Mucosa of descending colon (tissue), 3 donors: ENCODE measurements around the gene FAM110C. TPM values are rescaled to one million over a fixed set of nuclear protein-coding genes. Genes with fewer than 3 reads are reported as not detected.
"Not testable (repeated sequence)": the region's sequence is repeated elsewhere in the genome, so short reads cannot be mapped to it uniquely, and the experiment has no call there.

Source experiments
- ATAC-seq: fragments of 200-7000 bp; cut with Tn5 transposase; one replicate; pipeline ENCODE4 v1.9.1; 2020; ENCODE audit warnings: mild to moderate bottlenecking, moderate library complexity
- DNase-seq, 3 donors: peaks; one replicate each; pipeline ENCODE4 v3.0.0-alpha.2; 2020
- H3K36me3 ChIP-seq: fragments of 200-600 bp; one replicate; pipeline ENCODE4 v1.8.0; 2021; ENCODE audit warnings: low read depth, mild to moderate bottlenecking
- H3K4me1 ChIP-seq: fragments of 200-600 bp; one replicate; pipeline ENCODE4 v1.8.0; 2021; ENCODE audit warnings: low read depth, mild to moderate bottlenecking
- H3K4me3 ChIP-seq: fragments of 200-600 bp; one replicate; pipeline ENCODE4 v1.8.0; 2021; ENCODE audit warnings: mild to moderate bottlenecking
- H3K9me3 ChIP-seq: fragments of 200-600 bp; one replicate; pipeline ENCODE4 v1.8.0; 2021; ENCODE audit warnings: mild to moderate bottlenecking
- intact Hi-C, 2 donors: fragments of 100-400 bp; cut with DNase I in 1 of 2; cut with micrococcal nuclease in 1 of 2; formaldehyde crosslinking; loops; one replicate each; pipeline versions ENCODE4 v1.11.0 to v1.11.1; 2022; cut with DNase I, micrococcal nuclease
- total RNA-seq, 3 donors: library from RNA; stranded (reverse); fragmentation: NEBNext Ultra II Directional in 2 of 3; extraction: Animal tissue kit (Norgen Biotek cat#: 25700) in 2 of 3; gene quantifications; one replicate each; pipeline versions ENCODE4 v1.2.1 to v1.2.4, GENCODE V29; 2021 to 2023
- TF ChIP-seq, protein P1 (sequence below): fragments of 200-600 bp; IDR thresholded peaks from one replicate; pipeline ENCODE4 v1.8.0; 2022; ENCODE audit warnings: antibody characterized with exemption, mild to moderate bottlenecking
- donor health status: DM: no; HTN: no; CAD: no; lungs with moderate emphysema.
- donor health status: DM: no; HTN: no; CAD: no.
- donor health status: DM: no; HTN: yes; CAD: no.

The FAM110C gene
- total RNA-seq, 3 donors from 2014 or later, result 14.2 to 33.6 (median 28.9) TPM

DNA sequence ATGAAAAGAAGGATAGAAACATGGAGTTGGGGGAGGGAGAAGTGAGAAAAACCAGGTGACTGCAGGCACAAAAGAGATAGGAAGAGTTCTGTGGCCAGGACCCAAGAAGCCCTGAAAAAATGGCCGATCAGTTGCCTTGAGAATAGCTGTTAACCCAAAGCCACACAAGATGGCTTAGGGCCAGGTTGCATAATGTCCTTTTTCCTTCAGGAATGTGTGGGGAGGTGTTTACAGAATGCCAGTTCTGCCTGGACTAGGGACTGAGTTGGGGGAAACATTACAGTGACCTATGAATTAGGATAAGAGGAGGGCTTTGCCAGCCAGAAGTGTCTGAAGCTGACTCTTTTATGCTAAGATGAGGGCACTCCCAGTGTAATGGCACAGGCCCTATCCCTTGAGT, 17.1 kb downstream of the FAM110C start:
- ATAC-seq (peak; percentile 48), DNase-seq (peak in 1 of 3 donors; percentile 49)
- TF ChIP-seq, protein P1, sequence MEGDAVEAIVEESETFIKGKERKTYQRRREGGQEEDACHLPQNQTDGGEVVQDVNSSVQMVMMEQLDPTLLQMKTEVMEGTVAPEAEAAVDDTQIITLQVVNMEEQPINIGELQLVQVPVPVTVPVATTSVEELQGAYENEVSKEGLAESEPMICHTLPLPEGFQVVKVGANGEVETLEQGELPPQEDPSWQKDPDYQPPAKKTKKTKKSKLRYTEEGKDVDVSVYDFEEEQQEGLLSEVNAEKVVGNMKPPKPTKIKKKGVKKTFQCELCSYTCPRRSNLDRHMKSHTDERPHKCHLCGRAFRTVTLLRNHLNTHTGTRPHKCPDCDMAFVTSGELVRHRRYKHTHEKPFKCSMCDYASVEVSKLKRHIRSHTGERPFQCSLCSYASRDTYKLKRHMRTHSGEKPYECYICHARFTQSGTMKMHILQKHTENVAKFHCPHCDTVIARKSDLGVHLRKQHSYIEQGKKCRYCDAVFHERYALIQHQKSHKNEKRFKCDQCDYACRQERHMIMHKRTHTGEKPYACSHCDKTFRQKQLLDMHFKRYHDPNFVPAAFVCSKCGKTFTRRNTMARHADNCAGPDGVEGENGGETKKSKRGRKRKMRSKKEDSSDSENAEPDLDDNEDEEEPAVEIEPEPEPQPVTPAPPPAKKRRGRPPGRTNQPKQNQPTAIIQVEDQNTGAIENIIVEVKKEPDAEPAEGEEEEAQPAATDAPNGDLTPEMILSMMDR, result no peak
- Histone ChIP-seq H3K4me1 (peaks cover 25% of the 10 kb centered on the region), H3K4me3 (no peak overlapping the region), H3K9me3 (no peaks in the 10 kb centered on the region), H3K36me3 (no peaks in the 10 kb centered on the region)
- intact Hi-C loops, result no loop called here

DNA sequence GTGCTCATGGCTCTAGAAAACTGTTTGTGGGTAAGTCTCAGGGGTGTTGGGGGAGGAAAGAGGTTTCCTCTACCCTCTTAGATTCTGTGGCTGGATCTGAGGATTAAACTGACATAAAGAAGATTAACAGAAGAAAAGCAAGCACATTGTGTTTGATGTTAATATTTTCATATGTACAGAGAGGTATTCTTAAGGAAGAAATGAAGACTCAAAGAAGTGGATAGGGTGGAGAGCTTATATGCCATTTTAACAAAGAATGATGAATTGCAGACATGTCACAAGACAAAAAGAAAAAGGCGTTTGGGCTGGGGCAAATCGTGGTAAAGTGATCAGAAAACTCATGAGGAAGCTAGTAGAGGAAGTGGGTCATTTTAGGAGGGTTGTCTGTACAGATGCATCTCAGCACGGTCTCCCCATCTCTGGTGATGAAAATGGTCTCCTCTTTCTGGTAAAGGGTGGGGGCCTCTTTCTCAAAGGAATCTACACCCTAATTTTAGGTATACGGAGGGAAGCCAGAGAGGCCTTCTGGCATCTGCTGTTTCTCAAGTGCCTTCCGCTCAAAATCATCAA, 17.8 kb downstream of the FAM110C start:
- Histone ChIP-seq H3K9me3 (no peaks in the 10 kb centered on the region), H3K4me1 (peaks cover 23% of the 10 kb centered on the region), H3K36me3 (no peaks in the 10 kb centered on the region), H3K4me3 (no peak overlapping the region)
- intact Hi-C loops, result no loop called here
- ATAC-seq, result no peak
- DNase-seq, result no peak
- TF ChIP-seq, protein P1, result no peak

DNA sequence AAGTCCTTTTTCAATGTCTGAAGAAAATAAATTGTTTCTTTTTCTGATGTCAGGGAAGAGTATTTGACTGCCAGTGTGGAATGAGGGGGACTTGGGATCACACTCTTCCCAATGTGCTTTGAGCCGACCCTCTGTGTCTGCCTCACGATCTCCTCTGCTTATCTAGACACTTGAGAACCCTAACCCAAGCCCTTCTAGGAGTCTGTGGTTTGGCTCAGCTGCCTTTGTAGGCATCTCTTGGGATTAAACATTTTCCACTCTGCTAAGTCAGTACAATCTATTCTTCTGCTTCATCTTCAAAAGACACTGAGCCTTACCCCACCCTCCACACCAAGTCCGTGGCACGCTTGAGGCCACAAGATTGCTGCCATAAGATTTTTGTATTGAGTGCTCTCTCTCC, 19.4 kb downstream of the FAM110C start:
- Histone ChIP-seq H3K4me1 (peaks cover 21% of the 10 kb centered on the region), H3K9me3 (no peaks in the 10 kb centered on the region), H3K36me3 (no peaks in the 10 kb centered on the region), H3K4me3 (no peak overlapping the region)
- TF ChIP-seq, protein P1, result no peak
- intact Hi-C loops, result no loop called here
- ATAC-seq, result no peak
- DNase-seq, result no peak

DNA sequence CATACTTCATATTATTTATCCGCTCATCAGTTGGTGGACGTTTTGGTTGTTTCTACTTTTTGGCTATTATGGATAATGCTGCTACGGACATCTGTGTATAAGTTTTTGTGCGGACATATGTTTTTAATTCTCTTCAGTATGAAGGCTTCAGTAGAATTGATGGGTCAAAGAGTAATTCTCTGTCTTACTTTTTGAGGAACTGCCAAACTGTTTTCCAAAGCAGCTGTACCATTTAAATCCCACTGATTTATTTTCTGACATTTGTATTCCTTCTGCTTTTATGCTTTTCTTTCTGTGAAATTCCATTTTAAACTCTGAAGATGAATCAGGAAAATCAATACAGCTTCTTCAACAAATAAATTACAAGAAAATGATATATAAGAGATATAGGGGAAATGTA, 20.8 kb downstream of the FAM110C start:
- TF ChIP-seq, protein P1, result no peak
- Histone ChIP-seq H3K9me3 (no peaks in the 10 kb centered on the region), H3K4me1 (peaks cover 26% of the 10 kb centered on the region), H3K36me3 (no peaks in the 10 kb centered on the region), H3K4me3 (no peak overlapping the region)
- ATAC-seq, result no peak
- DNase-seq, result no peak
- intact Hi-C loops, result no loop called here

DNA sequence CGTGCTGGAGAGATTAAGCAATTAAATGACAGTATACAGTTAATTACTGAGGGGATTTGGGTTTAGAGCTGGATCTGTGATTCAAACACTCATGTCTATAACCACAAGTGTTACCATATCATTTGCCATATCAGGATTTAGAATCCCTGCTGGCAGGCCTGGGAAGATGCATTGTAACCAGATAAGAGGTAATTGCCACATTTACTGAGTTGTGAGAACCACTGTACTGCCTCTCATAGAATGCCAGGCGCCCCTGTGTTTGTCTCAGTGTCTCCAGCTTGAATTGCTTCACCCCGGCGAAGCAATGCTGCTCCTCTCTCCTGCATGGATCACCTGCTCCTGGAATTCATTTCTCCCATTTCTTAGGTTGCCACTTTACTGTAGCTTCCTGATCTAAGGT, 21.7 kb downstream of the FAM110C start:
- H3K4me3 ChIP-seq, H3K36me3 ChIP-seq, intact Hi-C loops, DNase-seq, H3K9me3 ChIP-seq, ATAC-seq: not testable (repeated sequence)
- peaks cover 29% of the 10 kb centered on the region for H3K4me1 ChIP-seq

DNA sequence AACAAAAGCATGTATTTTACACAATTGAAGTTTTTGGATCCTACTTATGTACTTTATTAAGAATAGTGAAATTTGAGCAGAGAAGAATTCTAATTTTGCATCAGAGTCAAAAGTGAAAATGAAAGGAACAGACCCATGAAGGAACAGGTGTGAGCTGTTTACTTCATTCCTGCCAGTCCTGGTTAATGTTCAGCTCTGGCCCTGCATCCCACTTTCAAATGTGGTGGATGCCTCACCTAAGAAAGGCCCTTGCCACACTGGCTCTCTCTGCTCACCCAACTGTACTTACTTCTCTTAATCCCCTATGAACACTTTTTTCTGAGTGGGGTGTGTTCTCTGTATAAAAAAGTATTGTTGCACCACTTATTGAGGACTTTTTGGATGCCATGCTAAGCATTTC, 22.2 kb downstream of the FAM110C start:
- Histone ChIP-seq H3K36me3 (no peaks in the 10 kb centered on the region), H3K9me3 (no peaks in the 10 kb centered on the region), H3K4me1 (peaks cover 26% of the 10 kb centered on the region), H3K4me3 (no peak overlapping the region)
- DNase-seq (peak in 1 of 3 donors; percentile 69), ATAC-seq (peak; percentile 80)
- TF ChIP-seq, protein P1, result no peak
- intact Hi-C loops, result no loop called here
